CD4-positive, alpha-beta T cell treated with Interleukin-2 at 100 ng/mL for 4 hours (primary cell): ENCODE results near the gene MBOAT2.

Source experiments
- DNase-seq: peaks from one replicate; pipeline ENCODE4 v3.0.0-alpha.2; 2020; ENCODE audit warnings: low spot score

The MBOAT2 gene

DNA sequence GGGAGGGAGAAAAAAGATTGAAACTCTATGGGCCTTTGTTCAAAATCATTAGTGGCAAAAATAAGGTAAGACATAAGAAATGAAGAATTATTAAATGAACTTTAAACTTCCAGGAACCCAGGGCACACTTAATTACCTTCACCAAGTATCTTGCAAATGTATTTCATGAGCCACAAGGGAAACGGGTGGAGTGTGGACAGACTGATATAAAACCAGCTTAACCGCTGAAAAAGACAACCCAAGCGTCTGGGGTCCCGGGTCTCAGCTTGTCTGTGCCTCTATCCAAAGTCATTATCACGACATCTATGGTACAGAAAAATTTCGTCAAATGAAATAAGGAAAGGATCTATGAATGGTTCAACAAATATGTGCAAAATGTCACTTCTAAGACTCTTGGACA is 13.9 kb upstream of the MBOAT2 start:
- DNase-seq = no peak

- no peak for DNase-seq
Measured at GRCh38 chr2:9015998-9016397, 12.5 kb upstream of the MBOAT2 start.

GRCh38 chr2:9013403-9013802 is 9.9 kb upstream of the MBOAT2 start:
- no peak for DNase-seq

- DNase-seq = no peak
Measured at GRCh38 chr2:9010866-9011265, 7.4 kb upstream of the MBOAT2 start.

DNA sequence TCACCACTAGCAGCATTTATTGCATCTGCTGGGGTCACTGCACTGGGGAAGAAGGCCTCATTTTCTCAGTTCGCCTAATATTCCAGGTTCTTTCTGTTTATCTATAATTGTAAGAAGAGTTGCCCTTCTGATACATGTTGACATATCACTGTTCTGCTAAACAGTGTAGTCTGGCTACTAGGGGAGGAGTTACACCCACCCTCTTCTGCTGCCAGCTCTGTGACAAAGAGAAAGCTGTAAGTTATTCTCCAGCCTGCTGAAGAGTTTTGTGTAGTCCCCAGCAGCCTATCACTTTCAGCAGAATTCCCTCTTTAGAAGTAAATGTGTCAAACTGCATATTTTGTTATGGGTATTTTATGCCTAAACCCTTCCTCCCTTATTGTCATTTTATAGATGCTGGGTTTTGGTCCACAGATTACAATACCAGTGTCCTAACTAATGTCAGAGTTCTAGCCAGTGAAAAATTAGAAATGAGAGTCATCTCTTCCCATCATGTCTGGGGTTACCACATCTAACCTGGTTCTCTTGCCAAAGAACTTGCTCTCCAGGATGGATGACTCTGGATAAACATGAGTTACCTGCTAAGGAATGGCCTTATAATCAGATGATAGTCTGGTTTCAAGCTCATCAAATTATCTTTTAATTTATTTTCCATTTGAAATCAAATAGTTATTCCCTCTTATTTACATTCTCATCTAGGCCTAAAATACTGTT is 5.6 kb upstream of the MBOAT2 start:
- DNase-seq = no peak

- no peak for DNase-seq
Measured at GRCh38 chr2:9006368-9006767, 2.9 kb upstream of the MBOAT2 start.

- no peak for DNase-seq
Measured at GRCh38 chr2:9004338-9005204, 1.1 kb upstream of the MBOAT2 start.

- DNase-seq = no peak
Measured at GRCh38 chr2:9003366-9003615, 193 bp downstream of the MBOAT2 start.

- no peak for DNase-seq
Measured at GRCh38 chr2:9002637-9003365, 683 bp downstream of the MBOAT2 start.

- DNase-seq = no peak
Measured at GRCh38 chr2:9002313-9002636, 1.2 kb downstream of the MBOAT2 start.

DNA sequence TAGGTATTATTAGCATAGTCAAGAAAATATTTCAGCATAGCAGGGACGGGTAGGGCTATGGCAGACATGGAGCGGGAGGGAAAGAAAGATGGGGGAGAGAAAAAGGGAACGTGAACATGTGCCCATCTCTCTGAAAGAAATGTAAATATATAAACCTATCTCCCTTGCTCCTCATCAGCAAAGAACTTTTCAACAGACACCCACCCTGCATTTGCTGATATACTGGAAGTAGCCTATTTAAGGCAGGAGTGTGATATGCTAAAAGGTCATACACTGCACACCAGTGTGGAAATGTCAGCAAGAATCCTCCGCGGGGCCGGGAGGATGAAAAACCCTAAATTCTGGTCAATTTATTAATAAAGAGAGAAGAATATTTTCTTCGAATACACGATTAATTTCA is 1.7 kb downstream of the MBOAT2 start:
- DNase-seq = no peak

GRCh38 chr2:9001229-9001628 is 2.3 kb downstream of the MBOAT2 start:
- DNase-seq = no peak

- no peak for DNase-seq
Measured at GRCh38 chr2:9000442-9000841, 3.0 kb downstream of the MBOAT2 start.

GRCh38 chr2:8999797-9000196 is 3.7 kb downstream of the MBOAT2 start:
- no peak for DNase-seq

DNA sequence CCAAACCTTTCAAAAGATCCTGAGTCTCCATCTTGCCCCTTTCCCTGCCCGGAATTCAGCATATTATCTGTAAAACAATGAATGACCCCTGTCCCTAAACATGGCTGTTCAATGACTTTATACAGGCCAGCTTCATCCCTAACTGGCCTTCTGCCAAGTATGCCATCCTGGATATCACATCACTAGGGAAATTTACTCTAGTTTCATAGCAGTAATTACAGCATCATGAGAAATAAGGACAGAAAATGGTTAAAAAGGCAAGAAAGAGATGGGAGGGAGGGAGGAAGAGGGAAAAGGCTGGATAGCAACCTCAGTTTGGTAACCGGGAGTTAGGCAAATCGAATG is 4.4 kb downstream of the MBOAT2 start:
- no peak for DNase-seq

GRCh38 chr2:8998418-8999101 is 4.9 kb downstream of the MBOAT2 start:
- DNase-seq = no peak

DNA sequence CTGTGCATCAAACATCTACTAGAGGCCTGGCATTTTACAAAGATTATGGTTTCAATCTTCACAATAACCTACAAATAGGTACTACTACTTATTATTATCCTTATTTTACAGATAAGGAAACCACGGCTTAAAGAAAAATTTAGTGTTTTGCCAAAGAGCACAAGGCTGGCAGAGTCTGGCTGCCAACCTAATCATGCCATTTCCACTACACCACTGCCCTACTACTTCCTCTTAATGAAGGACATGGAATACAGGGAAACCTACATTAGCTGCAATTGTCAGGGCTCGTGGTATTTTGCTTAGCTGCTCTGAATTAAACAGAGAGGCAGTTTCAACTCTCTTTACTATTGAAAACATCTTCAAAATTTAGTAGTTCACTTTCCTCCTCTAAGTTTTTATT is 5.9 kb downstream of the MBOAT2 start:
- no peak for DNase-seq

- DNase-seq = no peak
Measured at GRCh38 chr2:8997108-8997507, 6.4 kb downstream of the MBOAT2 start.

DNA sequence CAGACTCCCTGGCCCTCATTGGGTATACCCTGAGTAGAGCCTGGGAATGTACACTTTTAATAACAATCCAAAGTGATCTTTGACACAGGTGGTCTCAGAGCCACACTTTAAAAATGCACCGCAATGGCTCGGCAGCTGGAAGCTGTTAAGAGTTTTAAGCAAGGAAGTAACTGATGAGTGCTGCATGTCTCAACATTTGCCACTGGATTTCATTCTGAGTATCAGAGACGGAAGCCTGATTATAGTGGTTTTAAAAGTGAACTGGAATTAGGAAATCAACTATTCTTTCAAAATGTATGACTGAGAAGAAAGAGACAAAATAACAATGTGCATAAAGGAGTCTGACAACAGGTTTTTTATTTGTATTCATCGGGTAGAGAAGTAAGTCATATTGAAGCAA is 7.5 kb downstream of the MBOAT2 start:
- DNase-seq = no peak

GRCh38 chr2:8994386-8994785 is 9.1 kb downstream of the MBOAT2 start:
- DNase-seq = no peak

- DNase-seq = no peak
Measured at GRCh38 chr2:8993902-8994278, 9.6 kb downstream of the MBOAT2 start.

DNA sequence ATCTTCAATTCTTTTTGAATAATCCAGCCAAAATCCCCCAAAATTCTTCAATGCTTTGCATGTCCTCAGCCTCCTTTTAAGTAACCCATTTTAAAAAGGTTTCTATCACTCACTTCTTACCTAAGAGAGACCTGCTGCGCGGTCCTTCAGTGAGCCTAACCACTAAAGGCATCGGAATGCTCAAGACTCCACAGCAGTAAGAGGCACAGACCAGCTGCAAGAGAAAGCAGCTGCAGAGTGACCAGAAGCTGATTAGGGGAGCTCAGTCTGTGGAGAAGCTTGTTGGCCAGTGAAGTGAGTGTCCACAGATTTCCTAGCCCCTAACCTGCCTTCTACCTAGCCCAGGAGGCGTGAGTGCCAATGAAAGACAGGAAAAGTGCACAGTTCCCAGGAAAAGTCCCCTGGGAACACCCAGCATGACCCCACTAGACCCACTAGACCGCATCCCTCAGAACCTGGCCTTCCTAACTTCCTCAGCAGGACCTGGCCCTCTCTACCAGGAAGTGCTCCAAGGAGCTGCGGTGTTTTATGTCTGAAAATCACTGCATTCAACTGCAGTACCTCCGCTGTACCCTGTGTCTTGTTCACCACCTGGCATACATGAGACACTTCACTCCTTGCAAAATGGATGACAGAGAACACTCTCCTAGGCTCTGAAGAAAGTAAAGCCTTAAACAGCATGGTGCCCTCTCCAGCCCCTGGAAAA is 10.1 kb downstream of the MBOAT2 start:
- no peak for DNase-seq
